8988T (cell line): ENCODE measurements around the gene HCFC2.
"Not testable (repeated sequence)": the region's sequence is repeated elsewhere in the genome, so short reads cannot be mapped to it uniquely, and the experiment has no call there.

Experiments
- DNase-seq: peaks from one replicate; pipeline ENCODE4 v3.0.0; 2011

The HCFC2 gene

GRCh38 chr12:104064031-104064841 is at the start of gene HCFC2:
Gene HCFC2 (plus strand): TSS chr12:104064531. CDS start chr12:104064561, 30 bp downstream.
- peak; percentile 97 for DNase-seq

- not testable (repeated sequence) for DNase-seq
Observed at GRCh38 chr12:104021862-104022261, 42.5 kb upstream of the HCFC2 start.

GRCh38 chr12:104022786-104023185 is 41.5 kb upstream of the HCFC2 start:
- no peak for DNase-seq

GRCh38 chr12:104023710-104024109 is 40.6 kb upstream of the HCFC2 start:
- DNase-seq: no peak

- DNase-seq: no peak
Observed at GRCh38 chr12:104024348-104024747, 40.0 kb upstream of the HCFC2 start.

GRCh38 chr12:104025771-104026170 is 38.6 kb upstream of the HCFC2 start:
- no peak for DNase-seq

- no peak for DNase-seq
Observed at GRCh38 chr12:104026841-104027599, 37.3 kb upstream of the HCFC2 start.

GRCh38 chr12:104030596-104030995 is 33.7 kb upstream of the HCFC2 start:
- not testable (repeated sequence) for DNase-seq

- DNase-seq: not testable (repeated sequence)
Observed at GRCh38 chr12:104036143-104036542, 28.2 kb upstream of the HCFC2 start.

- not testable (repeated sequence) for DNase-seq
Observed at GRCh38 chr12:104039769-104040168, 24.6 kb upstream of the HCFC2 start.

- no peak for DNase-seq
Observed at GRCh38 chr12:104042580-104042979, 21.8 kb upstream of the HCFC2 start.

GRCh38 chr12:104044158-104044557 is 20.2 kb upstream of the HCFC2 start:
- no peak for DNase-seq

GRCh38 chr12:104046306-104046705 is 18.0 kb upstream of the HCFC2 start:
- no peak for DNase-seq

GRCh38 chr12:104048162-104048561 is 16.2 kb upstream of the HCFC2 start:
- DNase-seq: no peak

- DNase-seq: no peak
Observed at GRCh38 chr12:104048811-104049210, 15.5 kb upstream of the HCFC2 start.

GRCh38 chr12:104049278-104049902 is 14.9 kb upstream of the HCFC2 start:
- DNase-seq: no peak

- DNase-seq: no peak
Observed at GRCh38 chr12:104049903-104050356, 14.4 kb upstream of the HCFC2 start, which contains the start of gene GLT8D2. Gene GLT8D2 (minus strand): TSS chr12:104050187. CDS start chr12:104019648, 30,539 bp downstream.

- no peak for DNase-seq
Observed at GRCh38 chr12:104050436-104050835, 13.9 kb upstream of the HCFC2 start.

GRCh38 chr12:104054681-104055346 is 9.5 kb upstream of the HCFC2 start:
- no peak for DNase-seq

GRCh38 chr12:104055686-104056388 is 8.5 kb upstream of the HCFC2 start:
- no peak for DNase-seq

- DNase-seq: no peak
Observed at GRCh38 chr12:104056419-104056972, 7.8 kb upstream of the HCFC2 start.

- no peak for DNase-seq
Observed at GRCh38 chr12:104057771-104058197, 6.5 kb upstream of the HCFC2 start.
